Sigmoid colon (tissue), 7 donors: ENCODE measurements around the gene ERBB2. TPM values are rescaled to one million over a fixed set of nuclear protein-coding genes. Genes with fewer than 3 reads are reported as not detected.

Experiments
- DNase-seq: peaks from one replicate; pipeline ENCODE4 v3.0.0-alpha.2; 2019
- H3K27ac ChIP-seq, 4 donors: fragments of 200-600 bp; sonication (generic); one replicate each; pipeline ENCODE4 v1.5.1; 2016 to 2019; ENCODE audit warnings: mild to moderate bottlenecking in 1 of 4
- H3K27me3 ChIP-seq, 3 donors: fragments of 200-600 bp; sonication (generic); one replicate each; pipeline ENCODE4 v1.5.1; 2019; ENCODE audit warnings: mild to moderate bottlenecking in 1 of 3
- H3K36me3 ChIP-seq, 4 donors: fragments of 200-600 bp; sonication (generic); one replicate each; pipeline ENCODE4 v1.5.1; 2016 to 2019
- H3K4me1 ChIP-seq, 4 donors: fragments of 200-600 bp; sonication (generic); one replicate each; pipeline ENCODE4 v1.5.1; 2017 to 2019
- H3K4me3 ChIP-seq, 4 donors: fragments of 200-600 bp; sonication (generic); one replicate each; pipeline ENCODE4 v1.5.1; 2017 to 2019; ENCODE audit warnings: mild to moderate bottlenecking in 2 of 4, moderate library complexity in 1 of 4
- H3K9me3 ChIP-seq, 4 donors: fragments of 200-600 bp in 3 of 4; sonication (generic) in 3 of 4; one replicate each; pipeline versions ENCODE4 v1.5.1 to v1.6.1; 2013 to 2019
- CTCF ChIP-seq, 4 experiments: fragments of 450-650 bp in 3 of 4; fragments of 200-600 bp in 1 of 4; IDR thresholded peaks; one replicate each; pipeline ENCODE4 v1.5.1; 2016 to 2019; ENCODE audit warnings: antibody characterized with exemption in 4 of 4, mild to moderate bottlenecking in 3 of 4, moderate library complexity in 2 of 4
- EP300 ChIP-seq, 4 donors: sonication (generic); formaldehyde crosslinking; IDR thresholded peaks; one replicate each; pipeline ENCODE4 v1.6.1; 2017; ENCODE audit warnings: antibody characterized with exemption in 4 of 4
- POLR2A ChIP-seq, 2 donors: fragments of 450-650 bp; IDR thresholded peaks; one replicate each; pipeline ENCODE4 v1.6.1; 2016; ENCODE audit warnings: antibody characterized with exemption in 2 of 2, mild to moderate bottlenecking in 2 of 2, moderate library complexity in 2 of 2
- POLR2AphosphoS5 ChIP-seq, 4 donors: sonication (generic); formaldehyde crosslinking; IDR thresholded peaks; one replicate each; pipeline ENCODE4 v1.6.1; 2017; ENCODE audit warnings: antibody characterized with exemption in 4 of 4
- WGBS, 2 donors: extraction: QIAGEN DNeasy Blood & Tissue Kit; methylation state at CpG; one replicate each; pipeline ENCODE4 v1.1.7; 2013; 5-methylcytosine and 5-hydroxymethylcytosine counted together
- intact Hi-C: fragments of 100-400 bp; cut with DNase I; formaldehyde crosslinking; loops from one replicate; pipeline ENCODE4 v1.15.1; 2023
- polyA plus RNA-seq, 3 donors: library from polyadenylated mRNA; stranded (reverse); fragments of 200-250 nt; gene quantifications; one replicate each; pipeline ENCODE4 v1.2.3, GENCODE V29; 2013
- total RNA-seq, 4 donors: library from RNA; depleted of rRNA; stranded (reverse); fragments of >200 nt; gene quantifications; one replicate each; pipeline ENCODE4 v1.1.0, GENCODE V29; 2016
- donor health status: healthy with polysubstance abuse.
- donor health status: Bipolar disorder and iron deficiency.
- donor health status: healthy.

Gene ERBB2
- total and polyA plus RNA-seq, 7 donors: 11.8 to 58.9 (median 21.0) TPM

- Histone ChIP-seq H3K36me3 (no peaks in the 10 kb centered on the region), H3K9me3 (no peaks in the 10 kb centered on the region), H3K4me1 (no peaks in the 10 kb centered on the region), H3K4me3 (no peak overlapping the region), H3K27me3 (peaks cover 0 to 16% (median 6%) of the 10 kb centered on the region in 3 donors), H3K27ac (no peak overlapping the region)
- WGBS, 2 donors: 90 to 94% methylated on average over 18 of the region's 18 CpGs
- TF ChIP-seq EP300 (IDR thresholded peaks at IDR 0.05): no peak
- intact Hi-C loops: no loop called here
- no peak for DNase-seq
Observed at GRCh38 chr17:39765766-39766165, 65.9 kb downstream of the ERBB2 start.

DNA sequence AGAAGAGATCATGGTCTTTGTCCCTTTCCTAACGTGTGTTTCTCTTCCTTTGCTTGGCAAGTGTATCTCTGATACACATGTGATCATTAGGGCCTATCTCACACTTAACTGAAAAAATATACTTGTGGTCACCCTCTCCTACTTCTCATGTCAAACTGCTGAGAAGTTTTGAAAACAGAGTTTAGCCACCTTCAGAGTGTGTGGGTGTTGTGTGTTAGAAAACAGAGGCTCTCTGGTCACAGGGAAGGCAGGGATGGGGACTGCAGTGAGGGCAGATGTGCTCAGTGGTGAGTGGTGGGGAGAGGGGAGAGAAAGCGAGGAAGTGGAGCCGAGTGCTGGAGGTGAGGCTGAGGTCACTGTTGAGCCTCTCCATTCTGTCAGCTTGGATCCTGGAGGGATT lies 67.3 kb downstream of the ERBB2 start:
- intact Hi-C loops: no loop called here
- H3K27ac ChIP-seq: no peak overlapping the region
- WGBS, 2 donors: 56 to 67% methylated on average over 3 of the region's 3 CpGs
- no peaks in the 10 kb centered on the region for H3K36me3 ChIP-seq
- H3K9me3 ChIP-seq: no peaks in the 10 kb centered on the region
- H3K4me1 ChIP-seq: no peaks in the 10 kb centered on the region
- no peak overlapping the region for H3K4me3 ChIP-seq
- no peak for DNase-seq
- H3K27me3 ChIP-seq: peaks cover 0 to 2% (median 0%) of the 10 kb centered on the region in 3 donors
- no peak for TF ChIP-seq POLR2AphosphoS5 (IDR thresholded peaks at IDR 0.05)

GRCh38 chr17:39769974-39770587 lies 70.2 kb downstream of the ERBB2 start:
- 31 to 33% methylated on average over 8 of the region's 8 CpGs for WGBS, 2 donors
- Histone ChIP-seq H3K4me1 (no peaks in the 10 kb centered on the region), H3K27me3 (no peaks in the 10 kb centered on the region), H3K9me3 (no peaks in the 10 kb centered on the region), H3K27ac (no peak overlapping the region), H3K4me3 (no peak overlapping the region), H3K36me3 (no peaks in the 10 kb centered on the region)
- TF ChIP-seq POLR2A (IDR thresholded peaks at IDR 0.05) (no peak), EP300 (IDR thresholded peaks at IDR 0.05) (no peak), CTCF (IDR thresholded peaks at IDR 0.05) (no peak), POLR2AphosphoS5 (IDR thresholded peaks at IDR 0.05) (no peak)
- intact Hi-C loops: no loop called here
- DNase-seq: no peak

DNA sequence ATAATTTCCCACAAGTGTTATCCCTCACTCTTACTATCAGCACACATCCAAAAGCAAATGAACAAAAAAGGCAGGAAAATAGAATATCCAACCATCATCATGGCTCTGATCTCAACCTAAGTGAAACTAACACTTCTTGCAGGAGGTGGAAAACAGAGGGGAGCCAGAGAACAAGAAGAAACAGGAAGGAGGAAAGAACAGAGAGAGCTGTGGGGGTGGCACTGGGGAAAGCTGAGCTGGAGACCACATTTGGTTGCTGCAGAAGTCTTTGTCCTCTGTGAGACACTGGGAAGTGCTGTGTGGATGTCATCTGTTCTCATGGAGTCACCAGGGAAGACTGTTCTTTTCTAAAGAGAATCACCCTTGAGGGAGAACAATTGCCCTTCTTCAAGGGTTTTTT lies 72.6 kb downstream of the ERBB2 start:
- H3K9me3 ChIP-seq: no peaks in the 10 kb centered on the region
- DNase-seq: no peak
- intact Hi-C loops: no loop called here
- TF ChIP-seq CTCF (IDR thresholded peaks at IDR 0.05): no peak
- TF ChIP-seq EP300 (IDR thresholded peaks at IDR 0.05): no peak
- TF ChIP-seq POLR2A (IDR thresholded peaks at IDR 0.05): no peak
- no peak for TF ChIP-seq POLR2AphosphoS5 (IDR thresholded peaks at IDR 0.05)
- H3K4me1 ChIP-seq: no peaks in the 10 kb centered on the region
- H3K36me3 ChIP-seq: no peaks in the 10 kb centered on the region
- no peak overlapping the region for H3K4me3 ChIP-seq
- no peak overlapping the region for H3K27ac ChIP-seq
- H3K27me3 ChIP-seq: no peaks in the 10 kb centered on the region

GRCh38 chr17:39772987-39773934 lies 73.4 kb downstream of the ERBB2 start:
- Histone ChIP-seq H3K4me3 (no peak overlapping the region), H3K9me3 (no peaks in the 10 kb centered on the region), H3K27ac (no peak overlapping the region), H3K36me3 (no peaks in the 10 kb centered on the region), H3K27me3 (peaks cover 0 to under 1% (median 0%) of the 10 kb centered on the region in 3 donors), H3K4me1 (no peaks in the 10 kb centered on the region)
- TF ChIP-seq POLR2A (IDR thresholded peaks at IDR 0.05) (no peak), EP300 (IDR thresholded peaks at IDR 0.05) (no peak), CTCF (IDR thresholded peaks at IDR 0.05) (no peak), POLR2AphosphoS5 (IDR thresholded peaks at IDR 0.05) (no peak)
- intact Hi-C loops: no loop called here
- WGBS, 2 donors: 74 to 82% methylated on average over 7 of the region's 7 CpGs
- DNase-seq: no peak
